Tibial artery (tissue), 4 donors: ENCODE results near the gene SDC3.

Experiments
- DNase-seq, 2 donors: peaks; one replicate each; pipeline ENCODE4 v3.0.0-alpha.2; 2019
- H3K27ac ChIP-seq, 2 donors: fragments of 200-600 bp; sonication (generic) in 1 of 2; 1 replicate in 1 of 2; 2 replicates in 1 of 2; pipeline ENCODE4 v1.5.1; 2018 to 2019; ENCODE audit warnings: mild to moderate bottlenecking in 1 of 2
- H3K27me3 ChIP-seq, 2 donors: fragments of 200-600 bp; sonication (generic) in 1 of 2; one replicate each; pipeline versions ENCODE4 v1.5.1 to v1.6.0; 2016 to 2019
- H3K36me3 ChIP-seq, 3 donors: fragments of 200-600 bp; sonication (generic) in 2 of 3; one replicate each; pipeline ENCODE4 v1.5.1; 2016 to 2019; ENCODE audit warnings: mild to moderate bottlenecking in 2 of 3
- H3K4me1 ChIP-seq, 4 donors: fragments of 200-600 bp; sonication (generic) in 2 of 4; 1 replicate in 3 of 4; 2 replicates in 1 of 4; pipeline ENCODE4 v1.5.1; 2016 to 2019
- H3K4me3 ChIP-seq, 2 donors: fragments of 200-600 bp; sonication (generic) in 1 of 2; 1 replicate in 1 of 2; 2 replicates in 1 of 2; pipeline ENCODE4 v1.5.1; 2018 to 2019; ENCODE audit warnings: mild to moderate bottlenecking in 2 of 2
- H3K9me3 ChIP-seq, 3 donors: fragments of 200-600 bp; sonication (generic) in 1 of 3; one replicate each; pipeline ENCODE4 v1.5.1; 2016 to 2019
- intact Hi-C: fragments of 100-400 bp; cut with DNase I; formaldehyde crosslinking; loops from one replicate; pipeline ENCODE4 v1.15.0; 2023; ENCODE audit warnings: low total_unique reads
- TF ChIP-seq, protein P1 (sequence below), 2 experiments: fragments of 200-600 bp in 1 of 2; fragments of 450-650 bp in 1 of 2; IDR thresholded peaks; one replicate each; pipeline ENCODE4 v1.5.1; 2017 to 2019; ENCODE audit warnings: antibody characterized with exemption in 2 of 2, mild to moderate bottlenecking in 1 of 2, moderate library complexity in 1 of 2

Gene SDC3

DNA sequence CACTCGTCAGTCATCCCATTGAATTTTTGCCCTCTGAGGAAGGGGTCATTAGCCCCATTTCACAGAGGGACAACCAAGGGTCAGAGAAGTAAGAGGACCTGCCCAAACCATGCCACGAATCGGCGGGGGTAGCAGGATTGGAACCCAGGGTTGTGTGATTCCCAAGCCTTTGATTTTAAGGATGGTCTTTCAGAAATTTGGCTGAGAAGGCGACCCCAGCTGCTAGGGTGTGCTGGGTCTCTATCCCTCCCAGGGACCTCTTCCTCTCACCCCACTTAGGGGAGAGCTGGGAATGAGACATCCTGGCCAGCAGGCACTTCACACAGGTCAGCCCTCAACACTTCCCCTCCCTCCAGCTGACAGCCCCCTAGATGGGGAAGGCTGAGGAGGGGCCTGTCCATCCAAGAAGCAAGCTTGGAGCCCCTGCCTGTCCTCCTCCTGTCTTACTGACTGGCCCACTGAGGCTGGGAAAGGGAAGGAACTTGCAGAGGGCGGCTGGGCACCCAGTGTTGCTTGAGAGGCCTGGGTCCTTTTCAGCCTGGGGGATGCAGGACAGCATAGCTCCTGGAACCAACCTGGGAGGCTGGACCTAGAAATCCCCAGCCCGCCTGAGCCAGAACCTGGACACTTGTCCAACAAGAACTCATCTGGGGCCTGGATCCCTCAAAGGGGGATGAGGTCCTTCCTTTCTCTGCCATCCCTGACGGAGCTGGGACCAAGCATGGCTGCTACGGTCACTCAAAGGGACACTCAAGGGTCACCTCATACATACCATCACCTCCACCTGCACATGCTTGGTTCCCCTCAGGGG, 1.7 kb downstream of the SDC3 start:
- Histone ChIP-seq H3K9me3 (no peaks in the 10 kb centered on the region), H3K36me3 (no peaks in the 10 kb centered on the region), H3K4me1 (peaks cover 0 to 58% (median 40%) of the 10 kb centered on the region in 4 donors), H3K27ac (peak overlapping the region in 1 of 2 donors; percentile 73), H3K27me3 (no peaks in the 10 kb centered on the region), H3K4me3 (peak overlapping the region in 1 of 2 donors; percentile 76)
- peak in 1 of 2 donors; percentile 64 for DNase-seq
- intact Hi-C loops: no loop called here
- TF ChIP-seq, protein P1, sequence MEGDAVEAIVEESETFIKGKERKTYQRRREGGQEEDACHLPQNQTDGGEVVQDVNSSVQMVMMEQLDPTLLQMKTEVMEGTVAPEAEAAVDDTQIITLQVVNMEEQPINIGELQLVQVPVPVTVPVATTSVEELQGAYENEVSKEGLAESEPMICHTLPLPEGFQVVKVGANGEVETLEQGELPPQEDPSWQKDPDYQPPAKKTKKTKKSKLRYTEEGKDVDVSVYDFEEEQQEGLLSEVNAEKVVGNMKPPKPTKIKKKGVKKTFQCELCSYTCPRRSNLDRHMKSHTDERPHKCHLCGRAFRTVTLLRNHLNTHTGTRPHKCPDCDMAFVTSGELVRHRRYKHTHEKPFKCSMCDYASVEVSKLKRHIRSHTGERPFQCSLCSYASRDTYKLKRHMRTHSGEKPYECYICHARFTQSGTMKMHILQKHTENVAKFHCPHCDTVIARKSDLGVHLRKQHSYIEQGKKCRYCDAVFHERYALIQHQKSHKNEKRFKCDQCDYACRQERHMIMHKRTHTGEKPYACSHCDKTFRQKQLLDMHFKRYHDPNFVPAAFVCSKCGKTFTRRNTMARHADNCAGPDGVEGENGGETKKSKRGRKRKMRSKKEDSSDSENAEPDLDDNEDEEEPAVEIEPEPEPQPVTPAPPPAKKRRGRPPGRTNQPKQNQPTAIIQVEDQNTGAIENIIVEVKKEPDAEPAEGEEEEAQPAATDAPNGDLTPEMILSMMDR (IDR thresholded peaks at IDR 0.05): no peak

DNA sequence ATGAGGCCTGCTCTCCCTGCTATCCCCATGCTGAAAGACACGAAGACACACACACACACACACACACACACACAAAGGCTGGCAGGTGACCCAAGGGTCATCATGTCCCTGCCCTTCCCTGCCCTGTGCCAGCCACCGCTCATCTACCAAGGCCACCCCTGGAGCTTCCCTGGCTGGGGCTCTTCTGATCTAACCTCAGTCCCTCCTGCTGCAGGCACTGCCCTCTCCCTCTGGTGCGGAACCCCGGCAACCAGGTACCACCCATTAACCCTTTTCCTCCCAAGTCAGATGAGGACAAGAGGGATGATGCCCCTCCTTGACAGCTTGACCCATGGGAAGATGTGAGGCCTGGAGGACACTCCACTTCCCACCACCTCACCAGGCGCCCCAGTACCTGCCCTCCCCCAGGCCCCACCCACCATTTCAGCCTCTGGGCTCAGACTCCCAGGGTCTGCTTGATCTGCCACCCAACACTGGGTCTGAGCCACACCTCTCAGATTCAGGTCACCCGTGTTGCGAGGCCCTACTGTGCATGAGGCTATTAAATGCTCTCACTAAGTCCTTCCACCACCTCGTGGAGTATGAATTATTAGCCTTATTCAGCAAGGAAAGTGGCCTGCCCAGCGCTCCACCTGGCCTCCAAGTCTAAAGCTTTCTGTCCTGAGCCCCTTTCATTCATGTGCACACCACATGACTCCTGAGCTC, 2.5 kb downstream of the SDC3 start:
- intact Hi-C loops: no loop called here
- DNase-seq: peak in 1 of 2 donors; percentile 48
- H3K27ac ChIP-seq: peak overlapping the region in 1 of 2 donors; percentile 38
- peaks cover 0 to 65% (median 48%) of the 10 kb centered on the region in 4 donors for H3K4me1 ChIP-seq
- H3K27me3 ChIP-seq: no peaks in the 10 kb centered on the region
- TF ChIP-seq, protein P1 (IDR thresholded peaks at IDR 0.05): no peak
- H3K9me3 ChIP-seq: no peaks in the 10 kb centered on the region
- no peak overlapping the region for H3K4me3 ChIP-seq
- no peaks in the 10 kb centered on the region for H3K36me3 ChIP-seq

DNA sequence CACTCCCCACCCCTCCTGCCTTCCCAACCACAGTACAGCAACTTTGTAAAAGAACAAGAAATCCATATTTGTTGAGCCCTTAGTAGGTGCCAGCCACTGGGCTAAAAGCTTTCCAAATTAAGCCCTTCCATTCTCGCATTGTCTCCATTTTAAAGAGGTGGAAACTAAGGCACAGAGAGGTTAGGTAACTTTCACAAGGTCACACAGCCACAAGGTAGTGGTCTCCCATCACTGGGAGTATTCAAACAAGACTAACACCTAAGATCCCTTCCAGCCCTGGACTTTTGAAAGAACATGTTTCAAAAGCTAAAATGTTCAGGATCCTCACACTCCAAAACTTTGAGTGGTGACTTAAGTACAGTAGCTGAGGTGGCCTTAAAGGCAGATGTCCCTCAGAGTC, 3.2 kb downstream of the SDC3 start:
- Histone ChIP-seq H3K4me1 (peaks cover 0 to 71% (median 48%) of the 10 kb centered on the region in 4 donors), H3K27ac (no peak overlapping the region)
- intact Hi-C loops: no loop called here

GRCh38 chr1:30904962-30905335, 3.6 kb downstream of the SDC3 start:
- Histone ChIP-seq H3K27ac (peak overlapping the region in 1 of 2 donors; percentile 8), H3K4me3 (no peak overlapping the region), H3K9me3 (no peaks in the 10 kb centered on the region), H3K4me1 (peaks cover 0 to 71% (median 48%) of the 10 kb centered on the region in 4 donors), H3K27me3 (no peaks in the 10 kb centered on the region), H3K36me3 (no peaks in the 10 kb centered on the region)
- intact Hi-C loops: no loop called here
- no peak for DNase-seq
- TF ChIP-seq, protein P1 (IDR thresholded peaks at IDR 0.05): no peak

More for the DNA sequence above, 3.2 kb downstream of the SDC3 start:
- Histone ChIP-seq H3K36me3 (no peaks in the 10 kb centered on the region), H3K9me3 (no peaks in the 10 kb centered on the region), H3K4me3 (no peak overlapping the region), H3K27me3 (no peaks in the 10 kb centered on the region)
- no peak for DNase-seq
- TF ChIP-seq, protein P1 (IDR thresholded peaks at IDR 0.05): no peak

DNA sequence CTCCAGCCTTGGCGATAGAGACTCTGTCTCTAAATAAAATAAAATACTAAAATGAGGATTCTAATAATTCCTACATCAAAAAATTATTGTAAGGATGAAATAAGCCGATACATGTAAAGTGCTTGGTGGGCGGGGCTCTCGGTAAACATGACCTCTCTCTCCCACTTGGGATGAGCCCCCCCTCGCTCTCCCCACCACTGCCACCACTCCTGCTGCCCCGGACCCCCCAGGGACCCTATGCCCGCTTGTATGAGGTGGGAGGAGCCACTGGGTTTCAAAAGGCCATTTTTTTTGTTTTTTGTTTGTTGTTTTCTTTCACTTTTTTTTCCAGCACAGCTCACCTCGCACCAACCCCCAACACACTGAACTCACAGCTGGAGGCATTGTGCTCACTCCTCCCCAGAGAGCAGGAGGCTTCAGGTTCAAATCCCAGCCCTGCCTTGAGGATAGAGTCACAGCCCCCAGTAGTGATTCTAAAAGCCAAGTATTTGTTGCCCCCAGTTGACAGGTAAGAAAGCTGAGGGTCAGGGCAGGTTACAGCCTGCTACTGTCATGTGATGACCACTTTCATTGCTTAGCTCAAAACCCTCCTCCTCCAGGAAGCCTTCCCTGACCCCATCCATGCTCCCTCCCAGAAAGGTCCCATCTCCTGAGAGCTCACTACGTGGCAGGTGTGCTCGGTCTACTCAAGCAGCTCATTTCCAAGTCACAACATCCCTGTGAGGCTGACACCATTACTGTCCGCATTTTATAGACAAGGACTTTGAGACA, 4.2 kb downstream of the SDC3 start:
- H3K4me1 ChIP-seq: peaks cover 0 to 74% (median 46%) of the 10 kb centered on the region in 4 donors
- no peak overlapping the region for H3K4me3 ChIP-seq
- H3K27me3 ChIP-seq: no peaks in the 10 kb centered on the region
- TF ChIP-seq, protein P1 (IDR thresholded peaks at IDR 0.05): no peak
- intact Hi-C loops: no loop called here
- no peaks in the 10 kb centered on the region for H3K36me3 ChIP-seq
- DNase-seq: peak in 1 of 2 donors; percentile 64
- no peaks in the 10 kb centered on the region for H3K9me3 ChIP-seq
- peak overlapping the region in 1 of 2 donors; percentile 8 for H3K27ac ChIP-seq
